GOT3 (cell line): ENCODE results near the gene TCF3.

Experiments
- DNase-seq: peaks from one replicate; lab custom pipeline; 2025; ENCODE audit warnings: mixed read lengths; lab: John Stamatoyannopoulos, UW

Gene TCF3

GRCh38 chr19:1560286-1560882 lies 92.0 kb downstream of the TCF3 start:
- no peak for DNase-seq
